ENCODE results near the gene TBCB. TPM values are rescaled to one million over a fixed set of nuclear protein-coding genes. Genes with fewer than 3 reads are reported as not detected.
"Not testable (repeated sequence)": the region's sequence is repeated elsewhere in the genome, so short reads cannot be mapped to it uniquely, and the experiment has no call there.

TBCB gene
- total and polyA plus RNA-seq, 2 donors: 159 to 186 TPM

- no peaks in the 10 kb centered on the region for H3K9me3 ChIP-seq (ENCODE audit: control insufficient read depth in 2 of 2, insufficient read depth in 1 of 2, low read length in 1 of 2)
- H3K4me3 ChIP-seq (ENCODE audit: low read length in 2 of 2): no peak overlapping the region
- H3K27me3 ChIP-seq (ENCODE audit: control insufficient read depth in 2 of 2, insufficient read depth in 1 of 2, low read length in 1 of 2): no peaks in the 10 kb centered on the region
- H3K4me1 ChIP-seq (ENCODE audit: control insufficient read depth in 2 of 2, insufficient read depth in 2 of 2, low read length in 2 of 2): peaks cover 5% of the 10 kb centered on the region in 2 donors
- no peak overlapping the region for H3K27ac ChIP-seq (ENCODE audit: low read depth in 1 of 2, low read length in 1 of 2)
- peaks cover 19 to 60% of the 10 kb centered on the region in 2 donors for H3K36me3 ChIP-seq (ENCODE audit: control insufficient read depth in 2 of 2, insufficient read depth in 2 of 2, low read length in 1 of 2)
- no peak for DNase-seq (ENCODE audit: low read depth in 6 of 9, low spot score in 9 of 9)
- WGBS: 97% methylated on average over 18 of the region's 18 CpGs
These were observed 5.7 kb downstream of the TBCB start for GRCh38 chr19:36120984-36121358.

- Histone ChIP-seq H3K4me3 (ENCODE audit: low read length in 2 of 2) (no peak overlapping the region), H3K27me3 (ENCODE audit: control insufficient read depth in 2 of 2, insufficient read depth in 1 of 2, low read length in 1 of 2) (no peaks in the 10 kb centered on the region), H3K9me3 (ENCODE audit: control insufficient read depth in 2 of 2, insufficient read depth in 1 of 2, low read length in 1 of 2) (no peaks in the 10 kb centered on the region), H3K36me3 (ENCODE audit: control insufficient read depth in 2 of 2, insufficient read depth in 2 of 2, low read length in 1 of 2) (peaks cover 19 to 59% of the 10 kb centered on the region in 2 donors), H3K27ac (ENCODE audit: low read depth in 1 of 2, low read length in 1 of 2) (no peak overlapping the region), H3K4me1 (ENCODE audit: control insufficient read depth in 2 of 2, insufficient read depth in 2 of 2, low read length in 2 of 2) (no peaks in the 10 kb centered on the region)
- no peak for DNase-seq (ENCODE audit: low read depth in 6 of 9, low spot score in 9 of 9)
- WGBS: 91% methylated on average over 49 of the region's 49 CpGs
These were observed 6.3 kb downstream of the TBCB start for GRCh38 chr19:36121486-36122124.

GRCh38 chr19:36125557-36125956 is 10.3 kb downstream of the TBCB start:
- no peak overlapping the region for H3K4me3 ChIP-seq (ENCODE audit: low read length in 2 of 2)
- no peak for DNase-seq (ENCODE audit: low read depth in 6 of 9, low spot score in 9 of 9)
- H3K36me3 ChIP-seq (ENCODE audit: control insufficient read depth in 2 of 2, insufficient read depth in 2 of 2, low read length in 1 of 2): peaks cover 11 to 32% of the 10 kb centered on the region in 2 donors
- H3K4me1 ChIP-seq (ENCODE audit: control insufficient read depth in 2 of 2, insufficient read depth in 2 of 2, low read length in 2 of 2): peaks cover 0 to 8% of the 10 kb centered on the region in 2 donors
- H3K27me3 ChIP-seq (ENCODE audit: control insufficient read depth in 2 of 2, insufficient read depth in 1 of 2, low read length in 1 of 2): no peaks in the 10 kb centered on the region
- peaks cover 0 to 4% of the 10 kb centered on the region in 2 donors for H3K9me3 ChIP-seq (ENCODE audit: control insufficient read depth in 2 of 2, insufficient read depth in 1 of 2, low read length in 1 of 2)
- WGBS: 90% methylated on average over 9 of the region's 9 CpGs
- H3K27ac ChIP-seq (ENCODE audit: low read depth in 1 of 2, low read length in 1 of 2): no peak overlapping the region

DNA sequence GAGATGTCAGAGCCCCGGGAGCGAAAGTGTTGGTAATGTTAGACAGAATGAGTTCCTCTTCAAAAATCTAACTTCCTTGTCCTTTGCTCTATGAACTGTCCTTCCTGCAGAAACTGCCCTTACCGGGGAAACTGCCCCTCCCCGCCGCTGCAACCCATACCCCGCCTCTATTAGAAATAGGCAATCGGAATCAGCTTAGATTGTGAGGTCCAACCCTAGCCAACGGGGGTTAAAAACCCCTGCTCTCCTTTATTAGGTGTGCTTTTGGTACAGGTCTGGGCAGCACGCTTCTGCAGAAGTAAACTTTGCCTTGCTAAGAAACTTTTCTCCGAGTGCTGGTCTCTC is 13.1 kb downstream of the TBCB start:
- H3K27me3 ChIP-seq (ENCODE audit: control insufficient read depth in 2 of 2, insufficient read depth in 1 of 2, low read length in 1 of 2): no peaks in the 10 kb centered on the region
- no peak for DNase-seq (ENCODE audit: low read depth in 6 of 9, low spot score in 9 of 9)
- H3K27ac ChIP-seq (ENCODE audit: low read depth in 1 of 2, low read length in 1 of 2): peak overlapping the region; percentile 83 to 91
- peaks cover 0 to 8% of the 10 kb centered on the region in 2 donors for H3K4me1 ChIP-seq (ENCODE audit: control insufficient read depth in 2 of 2, insufficient read depth in 2 of 2, low read length in 2 of 2)
- peaks cover 5 to 11% of the 10 kb centered on the region in 2 donors for H3K36me3 ChIP-seq (ENCODE audit: control insufficient read depth in 2 of 2, insufficient read depth in 2 of 2, low read length in 1 of 2)
- H3K9me3 ChIP-seq (ENCODE audit: control insufficient read depth in 2 of 2, insufficient read depth in 1 of 2, low read length in 1 of 2): peaks cover 0 to 4% of the 10 kb centered on the region in 2 donors
- H3K4me3 ChIP-seq (ENCODE audit: low read length in 2 of 2): peak overlapping the region; percentile 48 to 69
- WGBS: 22% methylated on average over 10 of the region's 10 CpGs

DNA sequence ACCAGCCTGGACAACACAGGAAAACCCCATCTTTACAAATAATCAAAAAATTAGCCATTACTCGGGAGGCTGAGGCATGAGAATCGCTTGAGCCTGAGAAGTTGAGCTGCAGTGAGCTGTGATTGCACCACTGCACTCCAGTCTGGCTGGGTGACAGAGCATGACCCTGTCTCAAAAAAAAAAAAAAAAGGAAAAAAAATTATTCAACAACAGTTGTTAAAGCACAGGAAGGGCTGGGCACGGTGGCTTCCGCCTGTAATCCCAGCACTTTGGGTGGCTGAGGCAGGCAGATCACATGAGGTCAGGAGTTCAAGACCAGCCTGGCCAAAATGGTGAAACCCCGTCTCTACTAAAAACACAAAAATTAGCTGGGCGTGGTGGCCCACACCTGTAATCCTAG is 16.0 kb downstream of the TBCB start:
- H3K27ac ChIP-seq (ENCODE audit: low read depth in 1 of 2, low read length in 1 of 2); H3K9me3 ChIP-seq (ENCODE audit: control insufficient read depth in 2 of 2, insufficient read depth in 1 of 2, low read length in 1 of 2); H3K4me1 ChIP-seq (ENCODE audit: control insufficient read depth in 2 of 2, insufficient read depth in 2 of 2, low read length in 2 of 2); H3K36me3 ChIP-seq (ENCODE audit: control insufficient read depth in 2 of 2, insufficient read depth in 2 of 2, low read length in 1 of 2); H3K27me3 ChIP-seq (ENCODE audit: control insufficient read depth in 2 of 2, insufficient read depth in 1 of 2, low read length in 1 of 2); H3K4me3 ChIP-seq (ENCODE audit: low read length in 2 of 2); DNase-seq (ENCODE audit: low read depth in 6 of 9, low spot score in 9 of 9): not testable (repeated sequence)
- WGBS: 83% methylated on average over 6 of the region's 6 CpGs

- H3K9me3 ChIP-seq (ENCODE audit: control insufficient read depth in 2 of 2, insufficient read depth in 1 of 2, low read length in 1 of 2): not testable (repeated sequence)
These were observed 19.6 kb downstream of the TBCB start for GRCh38 chr19:36134867-36135266.

GRCh38 chr19:36136964-36137686 is 21.9 kb downstream of the TBCB start:
- 92% methylated on average over 12 of the region's 12 CpGs for WGBS
- DNase-seq (ENCODE audit: low read depth in 6 of 9, low spot score in 9 of 9): no peak
- Histone ChIP-seq H3K4me1 (ENCODE audit: control insufficient read depth in 2 of 2, insufficient read depth in 2 of 2, low read length in 2 of 2) (peaks cover 7 to 9% of the 10 kb centered on the region in 2 donors), H3K27me3 (ENCODE audit: control insufficient read depth in 2 of 2, insufficient read depth in 1 of 2, low read length in 1 of 2) (no peaks in the 10 kb centered on the region), H3K27ac (ENCODE audit: low read depth in 1 of 2, low read length in 1 of 2) (peak overlapping the region in 1 of 2 donors; percentile 47), H3K4me3 (ENCODE audit: low read length in 2 of 2) (no peak overlapping the region), H3K9me3 (ENCODE audit: control insufficient read depth in 2 of 2, insufficient read depth in 1 of 2, low read length in 1 of 2) (no peaks in the 10 kb centered on the region), H3K36me3 (ENCODE audit: control insufficient read depth in 2 of 2, insufficient read depth in 2 of 2, low read length in 1 of 2) (peaks cover 0 to under 1% of the 10 kb centered on the region in 2 donors)

More at GRCh38 chr19:36134867-36135266, 19.6 kb downstream of the TBCB start:
- H3K27me3 ChIP-seq (ENCODE audit: control insufficient read depth in 2 of 2, insufficient read depth in 1 of 2, low read length in 1 of 2); DNase-seq (ENCODE audit: low read depth in 6 of 9, low spot score in 9 of 9); H3K4me3 ChIP-seq (ENCODE audit: low read length in 2 of 2); H3K36me3 ChIP-seq (ENCODE audit: control insufficient read depth in 2 of 2, insufficient read depth in 2 of 2, low read length in 1 of 2); H3K27ac ChIP-seq (ENCODE audit: low read depth in 1 of 2, low read length in 1 of 2); H3K4me1 ChIP-seq (ENCODE audit: control insufficient read depth in 2 of 2, insufficient read depth in 2 of 2, low read length in 2 of 2): not testable (repeated sequence)
- WGBS: 96% methylated on average over 4 of the region's 4 CpGs

GRCh38 chr19:36139120-36139472 is 23.8 kb downstream of the TBCB start:
- no peak for DNase-seq (ENCODE audit: low read depth in 6 of 9, low spot score in 9 of 9)
- WGBS: 73% methylated on average over 7 of the region's 7 CpGs
- peaks cover 7 to 9% of the 10 kb centered on the region in 2 donors for H3K4me1 ChIP-seq (ENCODE audit: control insufficient read depth in 2 of 2, insufficient read depth in 2 of 2, low read length in 2 of 2)

DNA sequence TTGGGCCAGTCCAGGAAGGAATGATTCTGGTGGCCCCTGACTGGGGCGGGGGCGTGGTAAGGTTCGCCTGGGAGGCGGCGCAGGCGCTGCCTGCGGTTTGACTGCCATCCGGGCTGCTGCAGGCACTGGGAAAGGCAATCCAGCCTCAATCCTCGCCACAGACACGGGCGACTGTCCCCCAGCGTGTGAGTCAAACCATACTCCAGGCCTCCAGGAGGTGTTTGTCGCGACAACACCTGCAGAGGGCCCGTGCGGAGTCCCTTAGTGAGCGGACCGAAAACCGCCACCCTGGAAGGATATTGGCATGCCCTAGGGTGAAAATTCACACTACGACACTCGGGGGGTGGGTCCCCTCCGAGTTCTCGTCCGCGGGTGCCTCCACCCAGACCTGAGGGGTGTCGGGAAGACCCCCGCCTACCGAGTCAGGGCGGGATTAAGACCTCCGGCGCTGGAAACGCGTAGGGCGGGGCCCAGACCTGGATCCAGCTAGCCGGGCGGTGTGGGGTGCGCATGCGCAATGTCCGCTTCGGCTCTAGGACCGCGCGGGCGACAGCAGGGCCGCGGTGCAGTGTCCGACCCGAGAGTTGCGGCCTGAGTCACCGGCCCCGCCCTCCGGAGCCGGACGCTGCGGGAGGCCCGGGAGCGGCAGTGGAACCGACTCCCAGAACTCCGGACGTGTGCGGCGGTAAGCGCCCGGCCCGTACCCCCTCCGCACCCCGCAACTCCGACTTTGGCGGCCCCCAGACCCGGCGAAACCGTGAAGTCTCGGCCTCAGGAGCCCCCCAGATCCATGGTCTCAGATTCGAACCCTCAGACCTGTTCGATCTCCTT is 24.4 kb downstream of the TBCB start, which contains the start of gene CAPNS1:
TSS of gene CAPNS1 (plus strand) at position 594 of the 831 bp plus-strand sequence. CDS start 946 bp downstream, outside the sequence.
- DNase-seq (ENCODE audit: low read depth in 6 of 9, low spot score in 9 of 9): peak; percentile 78 to 96 (median 90)
- Histone ChIP-seq H3K9me3 (ENCODE audit: control insufficient read depth in 2 of 2, insufficient read depth in 1 of 2, low read length in 1 of 2) (no peaks in the 10 kb centered on the region), H3K4me1 (ENCODE audit: control insufficient read depth in 2 of 2, insufficient read depth in 2 of 2, low read length in 2 of 2) (peaks cover 7 to 9% of the 10 kb centered on the region in 2 donors), H3K36me3 (ENCODE audit: control insufficient read depth in 2 of 2, insufficient read depth in 2 of 2, low read length in 1 of 2) (peaks cover 14 to 19% of the 10 kb centered on the region in 2 donors), H3K4me3 (ENCODE audit: low read length in 2 of 2) (peak within 1 kb of the TSS; percentile 93 to 95), H3K27ac (ENCODE audit: low read depth in 1 of 2, low read length in 1 of 2) (peak within 1 kb of the TSS; percentile 87 to 95), H3K27me3 (ENCODE audit: control insufficient read depth in 2 of 2, insufficient read depth in 1 of 2, low read length in 1 of 2) (no peaks in the 10 kb centered on the region)
- under 1% methylated on average over 75 of the region's 75 CpGs for WGBS

More at GRCh38 chr19:36139120-36139472, 23.8 kb downstream of the TBCB start:
- no peaks in the 10 kb centered on the region for H3K27me3 ChIP-seq (ENCODE audit: control insufficient read depth in 2 of 2, insufficient read depth in 1 of 2, low read length in 1 of 2)
- H3K27ac ChIP-seq (ENCODE audit: low read depth in 1 of 2, low read length in 1 of 2): peak overlapping the region; percentile 87 to 95
- no peaks in the 10 kb centered on the region for H3K9me3 ChIP-seq (ENCODE audit: control insufficient read depth in 2 of 2, insufficient read depth in 1 of 2, low read length in 1 of 2)
- H3K4me3 ChIP-seq (ENCODE audit: low read length in 2 of 2): peak overlapping the region; percentile 93 to 95
- H3K36me3 ChIP-seq (ENCODE audit: control insufficient read depth in 2 of 2, insufficient read depth in 2 of 2, low read length in 1 of 2): peaks cover 10 to 13% of the 10 kb centered on the region in 2 donors
